Keratinocyte (primary cell): ENCODE data around the gene WDR91. TPM values are rescaled to one million over a fixed set of nuclear protein-coding genes. Genes with fewer than 3 reads are reported as not detected.

Experiments used
- DNase-seq: peaks from one replicate; pipeline ENCODE4 v3.0.0-alpha.2; 2011; ENCODE audit warnings: low read depth, missing footprints, low spot score
- FAIRE-seq: peaks from 2 replicates; lab custom pipeline; 2011; peaks lifted over from hg19 to GRCh38; lab: Jason Lieb, UNC
- H2AFZ ChIP-seq: 2 replicates; pipeline ENCODE4 v1.6.0; 2012; ENCODE audit warnings: low read length, control low read depth, inconsistent platforms; ENCODE audit not compliant: control insufficient read depth
- H3K27ac ChIP-seq: 2 replicates; pipeline ENCODE4 v1.5.1; 2011; ENCODE audit warnings: low read length; ENCODE audit not compliant: control insufficient read depth, insufficient read depth
- H3K27me3 ChIP-seq: 3 replicates; pipeline ENCODE4 v1.6.0; 2011; ENCODE audit warnings: low read length; ENCODE audit not compliant: control insufficient read depth, insufficient read depth; ENCODE audit errors: extremely low read depth
- H3K36me3 ChIP-seq, 2 experiments: 2 replicates in 1 of 2; 3 replicates in 1 of 2; pipeline ENCODE4 v1.5.1; 2011; ENCODE audit warnings: low read length in 2 of 2, mild to moderate bottlenecking in 1 of 2; ENCODE audit not compliant: control insufficient read depth in 2 of 2, insufficient read depth in 2 of 2; ENCODE audit errors: extremely low read depth in 1 of 2
- H3K4me1 ChIP-seq: 3 replicates; pipeline ENCODE4 v1.5.1; 2011; ENCODE audit warnings: low read length; ENCODE audit not compliant: control insufficient read depth, insufficient read depth; ENCODE audit errors: extremely low read depth
- H3K4me2 ChIP-seq: 3 replicates; pipeline ENCODE4 v1.6.0; 2011; ENCODE audit warnings: low read depth, low read length; ENCODE audit not compliant: control insufficient read depth, insufficient read depth; ENCODE audit errors: extremely low read depth
- H3K4me3 ChIP-seq, 3 experiments: fragments of 200-600 bp in 1 of 3; sonication (generic) in 1 of 3; 2 replicates in 2 of 3; 3 replicates in 1 of 3; pipeline ENCODE4 v1.5.1; 2011 to 2016; ENCODE audit warnings: low read length in 3 of 3, mild to moderate bottlenecking in 3 of 3, control low read depth in 2 of 3, inconsistent platforms in 1 of 3, low read depth in 1 of 3, mixed read lengths in 1 of 3, mixed run types in 1 of 3, moderate library complexity in 1 of 3; ENCODE audit not compliant: control insufficient read depth in 2 of 3, insufficient read depth in 2 of 3; ENCODE audit errors: extremely low read depth in 1 of 3
- H3K79me2 ChIP-seq: 2 replicates; pipeline ENCODE4 v1.6.0; 2012; ENCODE audit warnings: low read length; ENCODE audit not compliant: control insufficient read depth, insufficient read depth
- H3K9ac ChIP-seq: 3 replicates; pipeline ENCODE4 v1.6.0; 2011; ENCODE audit warnings: low read length; ENCODE audit not compliant: control insufficient read depth, insufficient read depth; ENCODE audit errors: extremely low read depth
- H3K9me1 ChIP-seq: 3 replicates; pipeline ENCODE4 v1.6.0; 2011; ENCODE audit warnings: low read length; ENCODE audit not compliant: control insufficient read depth, insufficient read depth; ENCODE audit errors: extremely low read depth
- H3K9me3 ChIP-seq: 2 replicates; pipeline ENCODE4 v1.5.1; 2012; ENCODE audit warnings: low read depth, low read length; ENCODE audit not compliant: control insufficient read depth
- H4K20me1 ChIP-seq: 3 replicates; pipeline ENCODE4 v1.6.0; 2011; ENCODE audit warnings: low read length; ENCODE audit not compliant: control insufficient read depth, insufficient read depth; ENCODE audit errors: extremely low read depth
- EZH2 ChIP-seq: IDR thresholded peaks from one replicate; pipeline ENCODE4 v1.6.1; 2012; ENCODE audit warnings: inconsistent platforms, mild to moderate bottlenecking, low read length, moderate library complexity
- dilution Hi-C: fragments of 300-500 bp; cut with MboI; formaldehyde crosslinking; loops from one replicate; pipeline ENCODE4 v1.7.0; 2020; ENCODE audit warnings: low sequenced_read_pairs; ENCODE audit not compliant: extremely low pct_ligation_motif_present
- polyA plus RNA-seq, 5 experiments: library from polyadenylated mRNA; depleted of rRNA in 3 of 5; stranded (reverse) in 3 of 5; stranded (forward) in 1 of 5; unstranded in 1 of 5; fragments of >200 nt; gene quantifications; 1 replicate in 1 of 5; 2 replicates in 3 of 5; 3 replicates in 1 of 5; pipeline versions ENCODE4 v1.2.1 to v1.2.3, GENCODE V29; 2011 to 2012; ENCODE audit warnings: missing spikeins in 2 of 5, low read depth in 1 of 5, low replicate concordance in 1 of 5
- TF ChIP-seq, protein P1 (sequence below), 3 experiments: IDR thresholded peaks in 1 of 3; conservative IDR thresholded peaks in 1 of 3; optimal IDR thresholded peaks in 1 of 3; 2 replicates in 2 of 3; 3 replicates in 1 of 3; pipeline versions ENCODE3 to v1.5.1; 2011; ENCODE audit warnings: low read length in 3 of 3, mild to moderate bottlenecking in 3 of 3, moderate library complexity in 2 of 3, control low read depth in 1 of 3, inconsistent platforms in 1 of 3; ENCODE audit not compliant: insufficient read depth in 2 of 3; ENCODE audit errors: extremely low read depth in 1 of 3

The WDR91 gene
- polyA plus RNA-seq, 1 donor (not counting 4 experiments of a cell fraction or from before 2014, with no cell fraction given) = 22.5 TPM

DNA sequence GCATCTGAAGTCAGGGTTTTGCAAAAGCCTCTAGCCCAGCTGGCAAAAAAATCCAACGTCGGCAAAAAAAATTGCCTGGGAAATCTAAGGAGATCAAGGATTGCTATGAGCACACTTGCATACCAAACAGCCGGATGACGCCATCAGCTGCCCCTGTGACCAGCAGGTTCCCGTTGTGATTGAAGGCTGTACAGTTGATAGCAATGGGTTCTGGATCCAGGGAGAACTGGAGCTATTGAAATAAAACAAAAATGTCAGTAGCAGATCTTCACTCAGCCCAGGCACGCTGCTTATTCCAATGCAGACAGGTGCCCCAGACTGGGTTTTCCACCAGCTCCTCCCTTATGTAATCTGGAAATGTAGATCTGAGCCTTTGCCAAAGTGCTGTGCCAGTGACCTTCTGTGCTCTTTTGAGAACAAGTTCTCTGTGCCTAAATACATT lies 22.1 kb downstream of the WDR91 start:
- no peak for FAIRE-seq

DNA sequence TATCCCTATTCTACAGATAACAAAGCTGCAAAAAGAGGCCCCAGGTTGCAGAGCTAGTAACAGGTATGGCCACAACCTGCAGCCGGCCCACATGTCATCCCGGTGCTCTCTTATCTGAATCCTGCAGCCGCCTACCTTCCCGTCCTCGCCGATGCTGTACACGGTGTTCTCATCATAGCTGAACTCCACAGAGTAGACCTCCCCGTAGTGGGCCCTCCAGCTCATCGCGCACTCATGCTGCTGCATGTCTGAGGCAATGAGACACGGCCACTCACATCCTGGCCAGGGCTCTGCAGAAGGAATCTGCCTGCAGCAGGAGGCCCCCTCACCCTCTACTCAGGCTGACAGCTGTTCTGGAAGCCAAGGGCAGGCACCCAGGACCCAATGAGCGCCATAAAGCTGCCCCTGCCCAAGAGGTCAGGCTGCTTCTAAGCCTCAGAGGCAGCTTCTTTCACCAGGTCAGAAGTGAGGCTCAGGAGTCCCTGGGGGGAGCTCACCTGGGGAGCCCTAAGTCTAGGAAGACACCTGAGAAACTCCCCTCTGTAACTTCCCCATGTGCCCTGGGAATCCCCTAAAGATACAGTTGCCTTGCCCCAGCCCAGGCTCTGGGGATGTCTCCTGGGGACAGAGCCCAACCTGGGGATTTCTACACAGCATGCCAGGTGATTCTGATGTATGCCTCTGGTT lies 22.9 kb downstream of the WDR91 start:
- H3K9me1 ChIP-seq = peaks cover 2% of the 10 kb centered on the region
- H3K4me1 ChIP-seq = peaks cover 50% of the 10 kb centered on the region
- FAIRE-seq (peak; percentile 94), DNase-seq (no peak)
- peak overlapping the region in 1 of 3 experiments; percentile 0 for H3K4me3 ChIP-seq
- peaks cover 3% of the 10 kb centered on the region for H3K79me2 ChIP-seq
- dilution Hi-C loops = no loop called here
- TF ChIP-seq, protein P1, sequence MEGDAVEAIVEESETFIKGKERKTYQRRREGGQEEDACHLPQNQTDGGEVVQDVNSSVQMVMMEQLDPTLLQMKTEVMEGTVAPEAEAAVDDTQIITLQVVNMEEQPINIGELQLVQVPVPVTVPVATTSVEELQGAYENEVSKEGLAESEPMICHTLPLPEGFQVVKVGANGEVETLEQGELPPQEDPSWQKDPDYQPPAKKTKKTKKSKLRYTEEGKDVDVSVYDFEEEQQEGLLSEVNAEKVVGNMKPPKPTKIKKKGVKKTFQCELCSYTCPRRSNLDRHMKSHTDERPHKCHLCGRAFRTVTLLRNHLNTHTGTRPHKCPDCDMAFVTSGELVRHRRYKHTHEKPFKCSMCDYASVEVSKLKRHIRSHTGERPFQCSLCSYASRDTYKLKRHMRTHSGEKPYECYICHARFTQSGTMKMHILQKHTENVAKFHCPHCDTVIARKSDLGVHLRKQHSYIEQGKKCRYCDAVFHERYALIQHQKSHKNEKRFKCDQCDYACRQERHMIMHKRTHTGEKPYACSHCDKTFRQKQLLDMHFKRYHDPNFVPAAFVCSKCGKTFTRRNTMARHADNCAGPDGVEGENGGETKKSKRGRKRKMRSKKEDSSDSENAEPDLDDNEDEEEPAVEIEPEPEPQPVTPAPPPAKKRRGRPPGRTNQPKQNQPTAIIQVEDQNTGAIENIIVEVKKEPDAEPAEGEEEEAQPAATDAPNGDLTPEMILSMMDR (optimal IDR thresholded peaks at IDR 0.05 in 1 of 3, IDR thresholded peaks at IDR 0.05 in 1 of 3, conservative IDR thresholded peaks at IDR 0.05 in 1 of 3; ENCODE audit: extremely low read depth in 1 of 3, insufficient read depth in 2 of 3, low read length in 3 of 3) = peak in 1 of 3 experiments; percentile 15
- no peak for TF ChIP-seq EZH2
- peaks cover 2% of the 10 kb centered on the region for H3K9me3 ChIP-seq
- no peak overlapping the region for H2AFZ ChIP-seq
- peak overlapping the region; percentile 36 for H3K4me2 ChIP-seq
- no peaks in the 10 kb centered on the region for H4K20me1 ChIP-seq
- no peak overlapping the region for H3K9ac ChIP-seq
- H3K27me3 ChIP-seq = no peaks in the 10 kb centered on the region
- peak overlapping the region; percentile 61 for H3K27ac ChIP-seq
- H3K36me3 ChIP-seq = peaks cover 26 to 34% of the 10 kb centered on the region in 2 experiments

More for the DNA sequence above, 22.1 kb downstream of the WDR91 start:
- TF ChIP-seq, protein P1 (optimal IDR thresholded peaks at IDR 0.05 in 1 of 3, IDR thresholded peaks at IDR 0.05 in 1 of 3, conservative IDR thresholded peaks at IDR 0.05 in 1 of 3; ENCODE audit: extremely low read depth in 1 of 3, insufficient read depth in 2 of 3, low read length in 3 of 3) = no peak
- no peak for TF ChIP-seq EZH2
- Histone ChIP-seq H2AFZ (no peak overlapping the region), H3K9me1 (peaks cover 2% of the 10 kb centered on the region), H3K4me3 (no peak overlapping the region), H3K9me3 (peaks cover 1% of the 10 kb centered on the region), H3K4me2 (no peak overlapping the region), H4K20me1 (no peaks in the 10 kb centered on the region), H3K4me1 (peaks cover 54% of the 10 kb centered on the region), H3K79me2 (peaks cover 3% of the 10 kb centered on the region), H3K36me3 (peaks cover 23 to 38% of the 10 kb centered on the region in 2 experiments), H3K27me3 (no peaks in the 10 kb centered on the region), H3K27ac (peak overlapping the region; percentile 61), H3K9ac (no peak overlapping the region)
- dilution Hi-C loops = no loop called here
- no peak for DNase-seq
